Fibroblast of pulmonary artery (primary cell): Measurements from ENCODE around the gene P2RX5.

Source experiments
- DNase-seq: peaks from one replicate; pipeline ENCODE4 v3.0.0-alpha.2; 2010; ENCODE audit warnings: low read depth
- H3K4me3 ChIP-seq: replicated peaks from 2 replicates; pipeline ENCODE4 v1.5.1; 2011; ENCODE audit warnings: low read depth, mild to moderate bottlenecking, control low read depth, low read length, moderate library complexity
- TF ChIP-seq, protein P1 (sequence below): IDR thresholded peaks from 2 replicates; pipeline ENCODE4 v1.5.1; 2011; ENCODE audit warnings: mild to moderate bottlenecking, control low read depth, low read length, inconsistent platforms; ENCODE audit errors: missing control alignments

P2RX5 gene

GRCh38 chr17:3723556-3724377 lies 27.8 kb upstream of the P2RX5 start, which contains the start of gene HASPIN:
TSS of gene HASPIN (plus strand) at chr17:3723903. CDS start at chr17:3723936, 33 bp downstream.
- peak within 1 kb of the TSS; percentile 93 for H3K4me3 ChIP-seq
- TF ChIP-seq, protein P1, sequence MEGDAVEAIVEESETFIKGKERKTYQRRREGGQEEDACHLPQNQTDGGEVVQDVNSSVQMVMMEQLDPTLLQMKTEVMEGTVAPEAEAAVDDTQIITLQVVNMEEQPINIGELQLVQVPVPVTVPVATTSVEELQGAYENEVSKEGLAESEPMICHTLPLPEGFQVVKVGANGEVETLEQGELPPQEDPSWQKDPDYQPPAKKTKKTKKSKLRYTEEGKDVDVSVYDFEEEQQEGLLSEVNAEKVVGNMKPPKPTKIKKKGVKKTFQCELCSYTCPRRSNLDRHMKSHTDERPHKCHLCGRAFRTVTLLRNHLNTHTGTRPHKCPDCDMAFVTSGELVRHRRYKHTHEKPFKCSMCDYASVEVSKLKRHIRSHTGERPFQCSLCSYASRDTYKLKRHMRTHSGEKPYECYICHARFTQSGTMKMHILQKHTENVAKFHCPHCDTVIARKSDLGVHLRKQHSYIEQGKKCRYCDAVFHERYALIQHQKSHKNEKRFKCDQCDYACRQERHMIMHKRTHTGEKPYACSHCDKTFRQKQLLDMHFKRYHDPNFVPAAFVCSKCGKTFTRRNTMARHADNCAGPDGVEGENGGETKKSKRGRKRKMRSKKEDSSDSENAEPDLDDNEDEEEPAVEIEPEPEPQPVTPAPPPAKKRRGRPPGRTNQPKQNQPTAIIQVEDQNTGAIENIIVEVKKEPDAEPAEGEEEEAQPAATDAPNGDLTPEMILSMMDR, result peak; percentile 29
- peak; percentile 90 for DNase-seq

DNA sequence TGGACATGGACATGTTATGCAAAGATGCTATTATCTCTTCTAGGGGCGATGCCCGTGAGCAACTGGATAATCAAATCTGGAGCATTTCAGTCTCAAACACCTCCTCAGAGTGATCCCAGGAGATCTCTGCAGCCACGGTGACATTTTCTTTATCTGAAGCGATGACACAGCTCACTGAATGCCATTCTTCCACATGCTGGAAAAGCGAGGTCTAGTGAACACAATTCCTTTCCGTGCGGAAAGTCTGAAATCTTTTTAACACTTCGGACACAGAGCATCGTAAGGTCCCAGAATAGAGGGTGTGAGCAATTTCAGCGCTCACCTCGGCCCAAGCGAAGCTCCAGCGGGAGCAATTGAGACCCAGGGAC lies 27.2 kb upstream of the P2RX5 start:
- H3K4me3 ChIP-seq, result peak overlapping the region; percentile 93
- TF ChIP-seq, protein P1, result no peak
- DNase-seq, result no peak

DNA sequence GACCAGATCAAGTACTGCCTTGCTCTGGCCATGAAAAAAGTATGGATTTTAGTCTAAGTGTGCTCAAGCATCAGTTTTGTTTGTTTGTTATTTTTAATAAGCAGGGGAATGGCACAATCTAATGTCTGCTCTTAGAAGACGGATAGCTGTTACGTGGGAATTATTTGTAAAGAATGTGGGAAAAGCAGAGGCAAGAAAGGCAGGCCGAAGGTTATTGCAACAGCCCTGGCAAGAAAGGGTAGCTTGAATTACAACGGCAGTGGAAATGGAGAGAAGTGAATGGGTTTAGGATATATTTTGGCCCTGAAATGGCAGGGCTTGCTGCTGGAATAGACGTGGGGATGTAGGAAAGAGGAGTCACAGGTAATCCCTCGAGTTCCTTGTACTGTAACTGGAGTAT lies 26.8 kb upstream of the P2RX5 start:
- H3K4me3 ChIP-seq, result peak overlapping the region; percentile 93

GRCh38 chr17:3719265-3719664 lies 23.3 kb upstream of the P2RX5 start:
- no peak overlapping the region for H3K4me3 ChIP-seq
- TF ChIP-seq, protein P1, result no peak

More for the DNA sequence above, 26.8 kb upstream of the P2RX5 start:
- DNase-seq, result peak; percentile 22
- TF ChIP-seq, protein P1, result no peak

DNA sequence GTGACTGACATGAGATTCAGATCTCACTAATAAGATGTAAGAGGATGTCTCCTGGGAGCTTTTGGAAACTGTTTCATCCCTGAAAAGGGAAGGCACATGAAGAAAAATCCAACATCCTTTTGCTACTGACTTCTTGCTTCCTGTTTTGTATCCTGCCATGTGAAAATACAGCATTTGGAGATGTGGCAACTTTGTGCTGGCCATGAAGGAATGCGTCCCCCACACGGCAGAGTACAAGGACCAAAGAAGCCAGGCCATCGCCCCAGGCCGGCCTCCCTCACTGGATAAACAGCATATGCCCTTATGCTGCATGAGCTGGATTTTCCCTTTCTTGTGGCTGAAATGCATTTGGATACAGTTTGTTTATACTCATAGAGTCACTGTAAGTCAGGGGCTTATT lies 22.2 kb upstream of the P2RX5 start:
- TF ChIP-seq, protein P1, result no peak

More at GRCh38 chr17:3719265-3719664, 23.3 kb upstream of the P2RX5 start:
- no peak for DNase-seq

GRCh38 chr17:3715296-3715695 lies 19.3 kb upstream of the P2RX5 start:
- no peak overlapping the region for H3K4me3 ChIP-seq
- DNase-seq, result no peak
- TF ChIP-seq, protein P1, result no peak

More for the DNA sequence above, 22.2 kb upstream of the P2RX5 start:
- no peak overlapping the region for H3K4me3 ChIP-seq
- DNase-seq, result no peak
